GM23338 (cell line): Measurements from ENCODE around the gene USP43. TPM values are rescaled to one million over a fixed set of nuclear protein-coding genes. Genes with fewer than 3 reads are reported as not detected.

ENCODE experiments used
- ATAC-seq: fragments of 200-7000 bp; cut with Tn5 transposase; 3 replicates; pipeline ENCODE4 v1.9.1; 2020
- DNase-seq: peaks from one replicate; pipeline ENCODE4 v3.0.0-alpha.2; 2015; ENCODE audit warnings: low spot score
- H2AFZ ChIP-seq: fragments of 200-600 bp; sonication (generic); 2 replicates; pipeline ENCODE4 v1.8.0; 2016; ENCODE audit warnings: antibody characterized with exemption, mild to moderate bottlenecking, moderate library complexity
- H3F3A ChIP-seq: fragments of 200-600 bp; sonication (generic); replicated peaks from 2 replicates; pipeline ENCODE4 v1.8.0; 2017; ENCODE audit warnings: antibody characterized with exemption, mixed run types, low read depth
- H3K27ac ChIP-seq: fragments of 200-600 bp; sonication (generic); 2 replicates; pipeline ENCODE4 v1.6.1; 2016; ENCODE audit warnings: low read depth
- H3K27me3 ChIP-seq: fragments of 200-600 bp; sonication (generic); 2 replicates; pipeline ENCODE4 v1.8.0; 2016; ENCODE audit warnings: mild to moderate bottlenecking, mixed run types, moderate library complexity; ENCODE audit not compliant: insufficient read depth
- H3K36me3 ChIP-seq: fragments of 200-600 bp; sonication (generic); 2 replicates; pipeline ENCODE4 v1.8.0; 2016; ENCODE audit warnings: mild to moderate bottlenecking; ENCODE audit not compliant: insufficient read depth
- H3K4me1 ChIP-seq: fragments of 200-600 bp; sonication (generic); 2 replicates; pipeline ENCODE4 v1.8.0; 2016; ENCODE audit warnings: mild to moderate bottlenecking, moderate library complexity; ENCODE audit not compliant: insufficient read depth
- H3K4me2 ChIP-seq: fragments of 200-600 bp; sonication (generic); 2 replicates; pipeline ENCODE4 v1.7.1; 2017; ENCODE audit warnings: mixed run types
- H3K4me3 ChIP-seq: fragments of 200-600 bp; sonication (generic); 2 replicates; pipeline ENCODE4 v1.6.1; 2016; ENCODE audit warnings: mixed run types
- H3K79me2 ChIP-seq: fragments of 200-600 bp; sonication (generic); replicated peaks from 2 replicates; pipeline ENCODE4 v1.8.0; 2017; ENCODE audit warnings: mild to moderate bottlenecking; ENCODE audit not compliant: insufficient read depth
- H3K9me2 ChIP-seq: fragments of 200-600 bp; sonication (generic); 2 replicates; pipeline ENCODE4 v1.8.0; 2017; ENCODE audit not compliant: insufficient read depth
- H4K20me1 ChIP-seq: fragments of 200-600 bp; sonication (generic); replicated peaks from 2 replicates; pipeline ENCODE4 v1.8.0; 2017; ENCODE audit warnings: mild to moderate bottlenecking; ENCODE audit not compliant: insufficient read depth
- H3K27ac Mint-ChIP-seq: 2 replicates; pipeline ENCODE4 v1.8.0; 2020; ENCODE audit warnings: inconsistent platforms, mild to moderate bottlenecking, moderate library complexity, mixed read lengths
- H3K27me3 Mint-ChIP-seq: 3 replicates; pipeline ENCODE4 v1.8.0; 2022; ENCODE audit warnings: low read depth, mild to moderate bottlenecking, moderate library complexity, mixed read lengths, inconsistent platforms; ENCODE audit not compliant: insufficient read depth, poor library complexity
- H3K36me3 Mint-ChIP-seq: 3 replicates; pipeline ENCODE4 v1.8.0; 2021; ENCODE audit warnings: low read depth, mild to moderate bottlenecking, inconsistent platforms, moderate library complexity, mixed read lengths
- H3K4me1 Mint-ChIP-seq: 3 replicates; pipeline ENCODE4 v1.8.0; 2020; ENCODE audit warnings: mild to moderate bottlenecking, inconsistent platforms, mixed read lengths
- H3K4me3 Mint-ChIP-seq: 3 replicates; pipeline ENCODE4 v1.8.0; 2021; ENCODE audit warnings: moderate library complexity, mild to moderate bottlenecking, inconsistent platforms, mixed read lengths
- H3K9me3 Mint-ChIP-seq: 3 replicates; pipeline ENCODE4 v1.8.0; 2020; ENCODE audit warnings: moderate library complexity, mild to moderate bottlenecking, inconsistent platforms, mixed read lengths
- EZH2phosphoT487 ChIP-seq: fragments of 200-600 bp; sonication (generic); IDR thresholded peaks from one replicate; pipeline ENCODE4 v1.8.1; 2018; ENCODE audit warnings: antibody characterized with exemption; ENCODE audit not compliant: unreplicated experiment
- POLR2AphosphoS5 ChIP-seq: IDR thresholded peaks from 2 replicates; pipeline ENCODE4 v1.6.1; 2016; ENCODE audit warnings: antibody characterized with exemption, low read depth
- STAT1 ChIP-seq: IDR thresholded peaks from one replicate; pipeline ENCODE4 v1.6.1; 2016; ENCODE audit warnings: antibody characterized with exemption; ENCODE audit not compliant: unreplicated experiment
- ZNF114 ChIP-seq: fragments of 250-450 bp; sonication (Bioruptor Pico); IDR thresholded peaks from 2 replicates; pipeline ENCODE4 v1.5.0; 2020; ENCODE audit warnings: mild to moderate bottlenecking, moderate library complexity
- ZNF331 ChIP-seq: fragments of 250-450 bp; sonication (Bioruptor Pico); IDR thresholded peaks from 2 replicates; pipeline ENCODE4 v1.5.0; 2020; ENCODE audit warnings: low read depth, mild to moderate bottlenecking, moderate library complexity
- polyA plus RNA-seq: library from polyadenylated mRNA; unstranded; fragments of >200 nt; fragmentation: Nextera tagmentation; extraction: Ambion mirVana; gene quantifications from 2 replicates; pipeline ENCODE4 v1.2.1, GENCODE V29; 2016
- total RNA-seq: library from RNA; depleted of rRNA; stranded (reverse); fragments of >200 nt; shearing (Covaris generic); gene quantifications from 2 replicates; pipeline ENCODE4 v1.2.3, GENCODE V29; 2014
- TF ChIP-seq, protein P1 (sequence below): fragments of 250-450 bp; sonication (Bioruptor Pico); IDR thresholded peaks from 2 replicates; pipeline ENCODE4 v1.5.0; 2020; ENCODE audit warnings: mild to moderate bottlenecking, moderate library complexity
- TF ChIP-seq, protein P2 (sequence below), 2 experiments: fragments of 200-600 bp in 1 of 2; sonication (generic) in 1 of 2; conservative IDR thresholded peaks; 2 replicates each; pipeline versions ENCODE4 v1.5.1 to v1.6.1; 2016 to 2017; ENCODE audit warnings: antibody characterized with exemption in 2 of 2, low read depth in 2 of 2, mild to moderate bottlenecking in 2 of 2, moderate library complexity in 1 of 2
- TF ChIP-seq, protein P3 (sequence below): IDR thresholded peaks from one replicate; pipeline ENCODE4 v1.6.1; 2018; ENCODE audit warnings: antibody characterized with exemption; ENCODE audit not compliant: unreplicated experiment

The USP43 gene
- total and polyA plus RNA-seq, 2 experiments from 2014 or later: 5.7 to 12.5 TPM

DNA sequence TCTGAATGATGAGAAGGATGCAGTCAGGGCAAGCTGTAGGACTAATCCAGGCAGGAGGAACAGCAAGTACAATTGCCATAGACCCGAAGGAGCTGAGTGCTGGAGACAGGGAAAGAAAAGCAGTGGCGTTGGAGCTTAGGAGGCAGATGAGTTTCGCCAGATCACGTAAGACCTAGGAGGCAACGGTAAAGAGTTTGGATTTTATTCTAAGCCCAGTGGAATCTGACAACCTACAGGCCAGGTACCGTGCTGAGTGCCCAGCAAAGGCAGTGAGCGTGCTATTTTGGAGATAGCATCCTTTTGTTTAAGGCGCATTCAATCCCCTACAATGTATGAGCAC lies 1.2 kb downstream of the USP43 start (continued):
- TF ChIP-seq, protein P1, sequence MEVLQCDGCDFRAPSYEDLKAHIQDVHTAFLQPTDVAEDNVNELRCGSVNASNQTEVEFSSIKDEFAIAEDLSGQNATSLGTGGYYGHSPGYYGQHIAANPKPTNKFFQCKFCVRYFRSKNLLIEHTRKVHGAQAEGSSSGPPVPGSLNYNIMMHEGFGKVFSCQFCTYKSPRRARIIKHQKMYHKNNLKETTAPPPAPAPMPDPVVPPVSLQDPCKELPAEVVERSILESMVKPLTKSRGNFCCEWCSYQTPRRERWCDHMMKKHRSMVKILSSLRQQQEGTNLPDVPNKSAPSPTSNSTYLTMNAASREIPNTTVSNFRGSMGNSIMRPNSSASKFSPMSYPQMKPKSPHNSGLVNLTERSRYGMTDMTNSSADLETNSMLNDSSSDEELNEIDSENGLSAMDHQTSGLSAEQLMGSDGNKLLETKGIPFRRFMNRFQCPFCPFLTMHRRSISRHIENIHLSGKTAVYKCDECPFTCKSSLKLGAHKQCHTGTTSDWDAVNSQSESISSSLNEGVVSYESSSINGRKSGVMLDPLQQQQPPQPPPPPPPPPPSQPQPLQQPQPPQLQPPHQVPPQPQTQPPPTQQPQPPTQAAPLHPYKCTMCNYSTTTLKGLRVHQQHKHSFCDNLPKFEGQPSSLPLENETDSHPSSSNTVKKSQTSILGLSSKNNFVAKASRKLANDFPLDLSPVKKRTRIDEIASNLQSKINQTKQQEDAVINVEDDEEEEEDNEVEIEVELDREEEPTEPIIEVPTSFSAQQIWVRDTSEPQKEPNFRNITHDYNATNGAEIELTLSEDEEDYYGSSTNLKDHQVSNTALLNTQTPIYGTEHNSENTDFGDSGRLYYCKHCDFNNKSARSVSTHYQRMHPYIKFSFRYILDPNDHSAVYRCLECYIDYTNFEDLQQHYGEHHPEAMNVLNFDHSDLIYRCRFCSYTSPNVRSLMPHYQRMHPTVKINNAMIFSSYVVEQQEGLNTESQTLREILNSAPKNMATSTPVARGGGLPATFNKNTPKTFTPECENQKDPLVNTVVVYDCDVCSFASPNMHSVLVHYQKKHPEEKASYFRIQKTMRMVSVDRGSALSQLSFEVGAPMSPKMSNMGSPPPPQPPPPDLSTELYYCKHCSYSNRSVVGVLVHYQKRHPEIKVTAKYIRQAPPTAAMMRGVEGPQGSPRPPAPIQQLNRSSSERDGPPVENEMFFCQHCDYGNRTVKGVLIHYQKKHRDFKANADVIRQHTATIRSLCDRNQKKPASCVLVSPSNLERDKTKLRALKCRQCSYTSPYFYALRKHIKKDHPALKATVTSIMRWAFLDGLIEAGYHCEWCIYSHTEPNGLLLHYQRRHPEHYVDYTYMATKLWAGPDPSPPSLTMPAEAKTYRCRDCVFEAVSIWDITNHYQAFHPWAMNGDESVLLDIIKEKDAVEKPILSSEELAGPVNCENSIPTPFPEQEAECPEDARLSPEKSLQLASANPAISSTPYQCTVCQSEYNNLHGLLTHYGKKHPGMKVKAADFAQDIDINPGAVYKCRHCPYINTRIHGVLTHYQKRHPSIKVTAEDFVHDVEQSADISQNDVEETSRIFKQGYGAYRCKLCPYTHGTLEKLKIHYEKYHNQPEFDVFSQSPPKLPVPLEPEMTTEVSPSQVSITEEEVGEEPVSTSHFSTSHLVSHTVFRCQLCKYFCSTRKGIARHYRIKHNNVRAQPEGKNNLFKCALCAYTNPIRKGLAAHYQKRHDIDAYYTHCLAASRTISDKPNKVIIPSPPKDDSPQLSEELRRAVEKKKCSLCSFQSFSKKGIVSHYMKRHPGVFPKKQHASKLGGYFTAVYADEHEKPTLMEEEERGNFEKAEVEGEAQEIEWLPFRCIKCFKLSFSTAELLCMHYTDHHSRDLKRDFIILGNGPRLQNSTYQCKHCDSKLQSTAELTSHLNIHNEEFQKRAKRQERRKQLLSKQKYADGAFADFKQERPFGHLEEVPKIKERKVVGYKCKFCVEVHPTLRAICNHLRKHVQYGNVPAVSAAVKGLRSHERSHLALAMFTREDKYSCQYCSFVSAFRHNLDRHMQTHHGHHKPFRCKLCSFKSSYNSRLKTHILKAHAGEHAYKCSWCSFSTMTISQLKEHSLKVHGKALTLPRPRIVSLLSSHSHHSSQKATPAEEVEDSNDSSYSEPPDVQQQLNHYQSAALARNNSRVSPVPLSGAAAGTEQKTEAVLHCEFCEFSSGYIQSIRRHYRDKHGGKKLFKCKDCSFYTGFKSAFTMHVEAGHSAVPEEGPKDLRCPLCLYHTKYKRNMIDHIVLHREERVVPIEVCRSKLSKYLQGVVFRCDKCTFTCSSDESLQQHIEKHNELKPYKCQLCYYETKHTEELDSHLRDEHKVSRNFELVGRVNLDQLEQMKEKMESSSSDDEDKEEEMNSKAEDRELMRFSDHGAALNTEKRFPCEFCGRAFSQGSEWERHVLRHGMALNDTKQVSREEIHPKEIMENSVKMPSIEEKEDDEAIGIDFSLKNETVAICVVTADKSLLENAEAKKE (CRISPR knock-in tag): no peak
- no peak for TF ChIP-seq ZNF114

DNA sequence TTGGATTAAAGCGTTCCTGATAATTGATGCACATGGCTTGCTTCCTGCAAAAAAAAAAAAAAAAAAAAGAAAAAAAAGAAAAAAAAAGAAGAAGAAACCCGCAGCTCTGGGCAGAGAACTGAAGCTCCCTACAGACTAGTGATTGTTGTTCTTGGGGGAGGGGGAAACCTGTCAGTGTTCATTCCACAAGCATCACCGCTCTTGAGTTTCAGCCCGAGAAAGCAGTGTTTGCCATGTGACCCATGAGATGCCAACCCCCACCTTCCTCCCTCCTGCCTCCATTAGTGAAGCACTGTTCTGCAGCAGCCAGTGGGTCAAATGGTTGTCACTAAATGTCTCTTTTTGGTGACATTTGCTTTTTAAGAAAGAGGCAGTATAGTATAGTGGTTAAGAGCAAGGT lies 1.7 kb downstream of the USP43 start:
- no peak overlapping the region for H2AFZ ChIP-seq
- peak overlapping the region; percentile 97 for H3K4me3 ChIP-seq
- H3K4me3 Mint-ChIP-seq: peak overlapping the region; percentile 81
- no peak overlapping the region for H3K27ac ChIP-seq
- no peaks in the 10 kb centered on the region for H3K9me3 Mint-ChIP-seq
- H3K27me3 Mint-ChIP-seq: peaks cover 19% of the 10 kb centered on the region
- peaks cover 46% of the 10 kb centered on the region for H3K79me2 ChIP-seq
- no peaks in the 10 kb centered on the region for H3F3A ChIP-seq
- ATAC-seq (peak; percentile 5), DNase-seq (peak; percentile 73)
- H3K4me1 ChIP-seq: peaks cover 23% of the 10 kb centered on the region
- H4K20me1 ChIP-seq: peaks cover 8% of the 10 kb centered on the region; the same call in 1 of the 2 replicates
- no peak overlapping the region for H3K27ac Mint-ChIP-seq
- peaks cover 14% of the 10 kb centered on the region for H3K27me3 ChIP-seq
- H3K4me2 ChIP-seq: peak overlapping the region; percentile 99
- H3K36me3 ChIP-seq: no peaks in the 10 kb centered on the region
- H3K9me2 ChIP-seq: no peaks in the 10 kb centered on the region
- peaks cover 34% of the 10 kb centered on the region for H3K4me1 Mint-ChIP-seq
- 0 out of 3 replicates have a peak, but pooled peaks cover 4% of the 10 kb centered on the region for H3K36me3 Mint-ChIP-seq
- TF ChIP-seq POLR2AphosphoS5 (no peak), ZNF331 (no peak), STAT1 (no peak), ZNF114 (no peak), EZH2phosphoT487 (no peak)
- TF ChIP-seq, protein P2, sequence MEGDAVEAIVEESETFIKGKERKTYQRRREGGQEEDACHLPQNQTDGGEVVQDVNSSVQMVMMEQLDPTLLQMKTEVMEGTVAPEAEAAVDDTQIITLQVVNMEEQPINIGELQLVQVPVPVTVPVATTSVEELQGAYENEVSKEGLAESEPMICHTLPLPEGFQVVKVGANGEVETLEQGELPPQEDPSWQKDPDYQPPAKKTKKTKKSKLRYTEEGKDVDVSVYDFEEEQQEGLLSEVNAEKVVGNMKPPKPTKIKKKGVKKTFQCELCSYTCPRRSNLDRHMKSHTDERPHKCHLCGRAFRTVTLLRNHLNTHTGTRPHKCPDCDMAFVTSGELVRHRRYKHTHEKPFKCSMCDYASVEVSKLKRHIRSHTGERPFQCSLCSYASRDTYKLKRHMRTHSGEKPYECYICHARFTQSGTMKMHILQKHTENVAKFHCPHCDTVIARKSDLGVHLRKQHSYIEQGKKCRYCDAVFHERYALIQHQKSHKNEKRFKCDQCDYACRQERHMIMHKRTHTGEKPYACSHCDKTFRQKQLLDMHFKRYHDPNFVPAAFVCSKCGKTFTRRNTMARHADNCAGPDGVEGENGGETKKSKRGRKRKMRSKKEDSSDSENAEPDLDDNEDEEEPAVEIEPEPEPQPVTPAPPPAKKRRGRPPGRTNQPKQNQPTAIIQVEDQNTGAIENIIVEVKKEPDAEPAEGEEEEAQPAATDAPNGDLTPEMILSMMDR (conservative IDR thresholded peaks at IDR 0.05; ENCODE audit: low read depth in 2 of 2): no peak
- TF ChIP-seq, protein P3, sequence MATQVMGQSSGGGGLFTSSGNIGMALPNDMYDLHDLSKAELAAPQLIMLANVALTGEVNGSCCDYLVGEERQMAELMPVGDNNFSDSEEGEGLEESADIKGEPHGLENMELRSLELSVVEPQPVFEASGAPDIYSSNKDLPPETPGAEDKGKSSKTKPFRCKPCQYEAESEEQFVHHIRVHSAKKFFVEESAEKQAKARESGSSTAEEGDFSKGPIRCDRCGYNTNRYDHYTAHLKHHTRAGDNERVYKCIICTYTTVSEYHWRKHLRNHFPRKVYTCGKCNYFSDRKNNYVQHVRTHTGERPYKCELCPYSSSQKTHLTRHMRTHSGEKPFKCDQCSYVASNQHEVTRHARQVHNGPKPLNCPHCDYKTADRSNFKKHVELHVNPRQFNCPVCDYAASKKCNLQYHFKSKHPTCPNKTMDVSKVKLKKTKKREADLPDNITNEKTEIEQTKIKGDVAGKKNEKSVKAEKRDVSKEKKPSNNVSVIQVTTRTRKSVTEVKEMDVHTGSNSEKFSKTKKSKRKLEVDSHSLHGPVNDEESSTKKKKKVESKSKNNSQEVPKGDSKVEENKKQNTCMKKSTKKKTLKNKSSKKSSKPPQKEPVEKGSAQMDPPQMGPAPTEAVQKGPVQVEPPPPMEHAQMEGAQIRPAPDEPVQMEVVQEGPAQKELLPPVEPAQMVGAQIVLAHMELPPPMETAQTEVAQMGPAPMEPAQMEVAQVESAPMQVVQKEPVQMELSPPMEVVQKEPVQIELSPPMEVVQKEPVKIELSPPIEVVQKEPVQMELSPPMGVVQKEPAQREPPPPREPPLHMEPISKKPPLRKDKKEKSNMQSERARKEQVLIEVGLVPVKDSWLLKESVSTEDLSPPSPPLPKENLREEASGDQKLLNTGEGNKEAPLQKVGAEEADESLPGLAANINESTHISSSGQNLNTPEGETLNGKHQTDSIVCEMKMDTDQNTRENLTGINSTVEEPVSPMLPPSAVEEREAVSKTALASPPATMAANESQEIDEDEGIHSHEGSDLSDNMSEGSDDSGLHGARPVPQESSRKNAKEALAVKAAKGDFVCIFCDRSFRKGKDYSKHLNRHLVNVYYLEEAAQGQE: no peak
